HG03575 (cell line): ENCODE measurements around the gene INPPL1.

ENCODE experiments used
- ATAC-seq: cut with Tn5 transposase; IDR thresholded peaks from one replicate; pipeline ENCODE4 v1.9.1; 2021; ENCODE audit not compliant: unreplicated experiment, insufficient number of reproducible peaks, low FRiP score; ENCODE audit errors: extremely low read depth

Gene INPPL1

DNA sequence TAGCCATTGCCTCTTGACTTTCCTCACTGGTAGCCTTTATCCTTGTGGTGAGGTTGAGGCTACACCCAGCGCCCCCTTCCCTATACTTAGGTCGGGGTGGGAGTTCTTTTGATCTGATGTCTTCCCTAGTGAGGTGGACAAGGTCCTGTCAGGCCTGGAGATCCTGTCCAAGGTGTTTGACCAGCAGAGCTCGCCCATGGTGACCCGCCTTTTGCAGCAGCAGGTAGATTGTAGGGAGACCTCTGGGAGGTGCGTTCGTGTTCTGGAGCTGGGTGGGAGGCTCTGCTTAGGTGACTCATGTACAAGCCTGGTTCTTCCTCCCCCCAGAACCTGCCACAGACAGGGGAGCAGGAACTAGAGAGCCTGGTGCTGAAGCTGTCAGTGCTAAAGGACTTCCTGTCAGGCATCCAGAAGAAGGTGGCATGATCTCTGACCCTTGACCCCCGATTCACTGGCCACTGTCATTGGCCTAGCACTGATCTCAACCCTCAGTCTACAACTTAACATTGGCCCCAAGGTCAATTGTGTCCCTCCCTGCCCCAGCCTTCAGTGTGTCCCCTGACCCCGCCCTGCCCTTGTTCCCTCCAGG lies 4.9 kb downstream of the INPPL1 start:
- no peak for ATAC-seq

DNA sequence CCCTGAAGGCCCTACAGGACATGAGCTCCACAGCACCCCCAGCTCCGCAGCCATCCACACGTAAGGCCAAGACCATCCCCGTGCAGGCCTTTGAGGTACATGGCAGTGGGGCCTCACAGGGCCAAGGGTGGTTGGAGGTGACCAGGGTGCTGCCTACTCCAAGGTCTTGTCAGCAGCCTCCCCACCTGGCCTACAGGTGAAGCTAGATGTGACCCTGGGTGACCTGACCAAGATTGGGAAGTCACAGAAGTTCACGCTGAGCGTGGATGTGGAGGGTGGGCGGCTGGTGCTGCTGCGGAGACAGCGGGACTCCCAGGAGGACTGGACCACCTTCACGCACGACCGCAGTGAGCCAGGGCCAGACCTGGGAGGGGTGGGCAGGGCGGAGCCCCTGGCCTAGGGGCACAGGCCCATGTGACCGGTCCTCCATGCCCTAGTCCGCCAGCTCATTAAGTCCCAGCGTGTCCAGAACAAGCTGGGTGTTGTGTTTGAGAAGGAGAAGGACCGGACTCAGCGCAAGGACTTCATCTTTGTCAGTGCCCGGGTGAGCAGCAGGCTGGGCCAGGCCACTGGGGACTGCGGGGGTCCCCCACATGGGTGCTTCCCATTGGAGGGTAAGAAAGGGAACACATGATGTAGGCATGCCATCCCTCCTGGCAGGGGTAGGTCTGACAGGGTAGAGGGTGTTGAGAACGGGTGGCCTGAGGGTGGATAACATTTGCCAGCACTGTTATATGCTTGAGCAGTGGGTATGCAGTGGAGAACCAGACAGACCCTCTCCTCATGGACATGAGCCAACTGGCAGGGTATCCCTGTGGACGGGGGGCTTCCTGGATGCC lies 5.6 kb downstream of the INPPL1 start:
- ATAC-seq: no peak

DNA sequence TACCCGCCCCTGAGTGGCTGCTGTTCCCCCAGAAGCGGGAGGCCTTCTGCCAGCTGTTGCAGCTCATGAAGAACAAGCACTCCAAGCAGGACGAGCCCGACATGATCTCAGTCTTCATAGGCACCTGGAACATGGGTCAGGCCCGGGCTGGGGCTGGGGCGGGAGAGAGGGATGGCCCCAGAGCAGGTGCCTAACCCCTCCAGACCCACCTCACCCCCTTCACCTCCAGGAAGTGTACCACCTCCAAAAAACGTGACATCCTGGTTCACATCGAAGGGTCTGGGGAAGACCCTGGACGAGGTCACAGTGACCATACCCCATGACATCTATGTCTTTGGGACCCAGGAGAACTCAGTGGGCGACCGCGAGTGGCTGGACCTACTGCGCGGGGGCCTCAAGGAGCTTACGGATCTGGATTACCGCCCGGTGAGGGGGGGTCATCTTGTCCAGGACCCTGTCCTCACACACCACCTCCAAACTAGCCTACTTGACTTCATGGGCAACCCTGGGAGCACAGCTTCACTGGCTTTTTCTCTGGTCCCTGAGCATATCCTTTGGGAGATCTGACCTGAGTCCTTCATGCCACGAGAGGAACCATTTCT lies 6.3 kb downstream of the INPPL1 start:
- ATAC-seq: no peak

DNA sequence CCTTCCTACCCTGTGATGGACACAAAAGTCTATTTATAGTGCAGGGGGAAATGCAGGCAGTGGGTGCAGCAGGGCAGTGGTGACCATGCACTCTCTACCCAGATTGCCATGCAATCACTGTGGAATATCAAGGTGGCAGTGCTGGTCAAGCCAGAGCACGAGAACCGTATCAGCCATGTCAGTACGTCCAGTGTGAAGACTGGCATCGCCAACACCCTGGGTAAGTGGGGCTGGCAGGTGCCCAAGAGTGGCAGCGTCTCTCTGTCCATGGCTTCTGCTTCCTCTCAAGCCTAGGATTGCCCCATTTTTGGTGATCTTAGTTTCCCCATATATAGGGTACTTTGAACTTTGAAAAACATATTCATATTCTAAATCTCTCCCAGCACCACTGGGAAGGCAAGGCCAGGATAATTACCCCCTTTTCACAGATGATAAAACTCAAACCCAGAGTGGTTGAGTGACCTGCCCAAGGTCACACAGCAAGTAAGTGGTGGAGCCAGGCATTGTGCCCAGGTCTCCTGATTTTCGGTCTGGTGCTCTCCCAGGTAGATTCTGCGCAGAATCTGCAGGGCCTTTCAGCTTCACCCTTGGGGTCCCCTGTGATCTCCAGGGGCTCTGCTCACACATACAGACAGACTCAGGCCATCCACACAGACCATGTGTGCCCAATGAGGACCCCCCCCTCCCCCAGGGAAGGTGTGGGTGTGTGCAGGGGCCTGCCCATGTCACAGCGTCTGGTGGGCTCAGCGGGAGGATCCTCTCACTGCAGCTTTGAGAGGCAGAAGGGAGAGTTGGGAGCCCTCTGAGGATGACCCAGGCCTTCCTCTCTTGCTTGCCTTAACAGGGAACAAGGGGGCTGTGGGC lies 7.1 kb downstream of the INPPL1 start:
- no peak for ATAC-seq

DNA sequence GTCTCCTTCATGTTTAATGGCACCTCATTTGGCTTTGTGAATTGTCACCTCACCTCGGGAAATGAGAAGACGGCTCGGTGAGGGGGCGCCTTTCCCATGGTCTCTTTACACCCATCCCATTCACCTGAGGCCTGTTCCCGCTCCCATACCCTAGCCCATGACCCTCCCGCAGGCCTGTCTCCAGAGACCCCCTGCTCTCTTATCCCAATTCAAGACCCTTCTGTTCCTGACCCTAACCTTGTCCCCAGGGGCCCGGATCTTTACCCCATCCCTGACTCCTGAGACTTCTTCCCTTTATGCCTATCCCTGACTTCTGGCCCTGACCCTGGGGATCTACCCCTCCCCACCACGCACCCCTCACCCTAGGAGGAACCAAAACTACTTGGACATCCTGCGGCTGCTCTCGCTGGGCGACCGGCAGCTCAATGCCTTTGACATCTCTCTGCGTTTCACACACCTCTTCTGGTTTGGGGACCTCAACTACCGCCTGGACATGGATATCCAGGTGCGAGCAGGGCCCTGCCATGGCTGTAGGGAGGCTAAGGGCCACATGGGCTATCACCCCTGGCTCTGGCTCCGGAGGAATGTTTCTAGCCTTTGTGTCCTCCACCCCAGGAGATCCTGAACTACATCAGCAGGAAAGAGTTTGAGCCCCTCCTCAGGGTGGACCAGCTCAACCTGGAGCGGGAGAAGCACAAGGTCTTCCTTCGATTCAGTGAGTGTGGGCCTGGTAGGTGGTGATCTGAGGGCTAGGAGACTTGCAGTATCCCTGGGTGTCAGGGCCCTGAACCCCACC lies 7.9 kb downstream of the INPPL1 start:
- ATAC-seq: no peak

DNA sequence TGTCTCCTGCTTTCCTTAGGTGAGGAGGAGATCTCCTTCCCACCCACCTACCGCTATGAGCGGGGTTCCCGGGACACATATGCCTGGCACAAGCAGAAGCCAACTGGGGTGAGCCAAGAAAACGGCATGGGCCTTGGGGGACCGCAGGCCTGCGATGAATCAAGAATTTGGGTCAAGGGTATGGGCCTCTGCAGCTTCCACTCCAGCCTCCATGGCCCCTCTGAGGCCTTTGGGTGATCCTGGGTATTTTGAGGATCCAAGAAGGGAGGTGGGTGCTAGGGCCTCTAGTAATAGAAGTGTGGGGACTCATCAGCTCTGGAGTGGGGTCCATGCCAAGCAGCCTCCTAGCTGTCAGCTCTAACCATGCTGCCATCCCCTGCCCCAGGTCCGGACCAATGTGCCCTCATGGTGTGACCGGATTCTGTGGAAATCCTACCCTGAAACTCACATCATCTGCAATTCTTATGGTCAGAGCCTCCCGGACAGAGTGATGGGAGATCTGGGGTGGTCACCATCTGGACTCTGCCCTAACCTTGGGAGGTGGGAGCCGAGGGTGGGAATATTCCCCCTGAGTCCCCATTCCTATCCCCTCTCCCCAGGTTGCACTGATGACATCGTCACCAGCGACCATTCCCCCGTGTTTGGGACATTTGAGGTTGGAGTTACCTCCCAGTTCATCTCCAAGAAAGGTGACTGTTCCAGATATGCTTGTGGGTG lies 8.6 kb downstream of the INPPL1 start:
- no peak for ATAC-seq

DNA sequence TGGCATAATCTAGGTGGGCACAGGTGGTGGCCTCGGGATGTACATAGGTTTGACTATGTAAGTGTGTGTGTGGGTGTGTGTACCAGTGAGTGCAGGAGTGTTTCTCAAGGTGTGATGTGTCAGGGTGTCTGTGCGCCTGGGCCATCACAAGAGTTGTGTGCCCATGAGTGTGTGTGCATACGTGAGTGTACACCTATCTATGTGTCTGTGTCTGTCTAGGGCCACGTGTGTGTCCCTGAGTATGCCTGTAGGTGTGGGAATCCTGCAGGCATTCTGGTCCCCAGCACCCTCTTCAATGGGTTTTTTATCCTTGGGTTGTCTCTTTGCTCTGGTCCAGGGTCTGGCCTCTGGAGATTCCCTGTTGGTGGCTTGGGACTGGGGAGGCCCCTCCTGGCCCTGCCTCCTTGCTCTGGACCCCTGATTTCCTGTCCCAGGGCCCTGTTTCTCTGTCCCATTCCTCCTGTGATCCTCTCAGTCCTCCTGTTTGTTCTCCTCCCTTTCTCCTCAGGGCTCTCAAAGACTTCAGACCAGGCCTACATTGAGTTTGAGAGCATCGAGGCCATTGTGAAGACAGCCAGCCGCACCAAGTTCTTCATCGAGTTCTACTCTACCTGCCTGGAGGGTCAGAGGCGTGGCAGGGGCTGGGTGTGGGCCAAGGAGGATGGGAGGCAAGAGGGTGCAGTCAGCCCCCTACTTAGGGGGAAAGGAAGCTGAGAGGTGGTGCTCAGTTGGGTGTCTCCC lies 9.4 kb downstream of the INPPL1 start:
- no peak for ATAC-seq

DNA sequence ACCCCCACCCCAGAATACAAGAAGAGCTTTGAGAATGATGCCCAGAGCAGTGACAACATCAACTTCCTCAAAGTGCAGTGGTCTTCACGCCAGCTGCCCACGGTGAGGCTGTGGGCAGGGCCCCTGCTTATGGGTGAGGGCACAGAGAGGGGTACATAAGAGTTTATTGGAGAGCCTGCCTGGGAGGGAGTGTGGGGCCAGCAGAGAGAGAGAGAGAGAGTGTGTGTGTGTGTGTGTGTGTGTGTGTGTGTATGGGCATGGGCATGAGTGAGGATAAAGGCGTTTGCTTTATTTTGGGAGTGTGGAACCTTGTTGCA lies 9.9 kb downstream of the INPPL1 start:
- no peak for ATAC-seq

DNA sequence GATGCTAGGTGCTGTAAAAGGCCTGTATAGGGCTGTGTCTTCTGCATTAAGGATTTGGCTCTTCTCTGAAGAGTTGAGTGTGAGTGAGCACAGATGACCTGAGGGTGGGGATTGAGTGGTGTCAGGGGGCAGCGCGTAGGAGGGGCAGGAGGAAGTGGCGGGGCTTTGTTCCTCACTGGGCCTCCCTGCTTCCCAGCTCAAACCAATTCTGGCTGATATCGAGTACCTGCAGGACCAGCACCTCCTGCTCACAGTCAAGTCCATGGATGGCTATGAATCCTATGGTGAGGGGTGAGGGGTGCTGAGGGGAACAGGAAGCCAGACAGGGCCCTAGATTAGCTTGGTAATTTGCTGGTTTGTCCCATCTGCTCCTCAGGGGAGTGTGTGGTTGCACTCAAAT lies 10.4 kb downstream of the INPPL1 start:
- ATAC-seq: no peak

DNA sequence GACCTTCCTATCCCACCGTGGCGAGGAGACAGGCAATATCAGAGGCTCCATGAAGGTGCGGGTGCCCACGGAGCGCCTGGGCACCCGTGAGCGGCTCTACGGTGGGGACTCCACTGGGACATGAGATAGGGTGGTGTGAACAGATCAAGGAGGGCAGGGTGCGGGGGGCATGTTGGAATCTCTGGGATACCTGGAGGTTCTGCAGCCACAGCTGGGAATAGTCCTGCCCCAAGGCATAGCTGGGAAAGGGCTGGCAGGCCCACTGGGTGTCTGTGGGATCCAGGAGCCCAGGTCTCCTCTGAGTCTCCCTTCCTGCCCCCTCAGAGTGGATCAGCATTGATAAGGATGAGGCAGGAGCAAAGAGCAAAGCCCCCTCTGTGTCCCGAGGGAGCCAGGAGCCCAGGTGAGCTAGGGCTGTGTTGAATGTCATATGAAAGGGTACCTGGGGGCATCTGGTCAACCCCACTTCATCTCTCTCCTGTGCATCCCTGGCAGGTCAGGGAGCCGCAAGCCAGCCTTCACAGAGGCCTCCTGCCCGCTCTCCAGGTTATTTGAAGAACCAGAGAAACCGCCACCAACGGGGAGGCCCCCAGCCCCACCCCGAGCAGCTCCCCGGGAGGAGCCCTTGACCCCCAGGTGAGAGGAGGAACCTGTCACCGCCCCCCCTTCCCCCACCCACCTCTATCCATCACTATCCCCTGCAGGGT lies 10.9 kb downstream of the INPPL1 start:
- ATAC-seq: no peak

DNA sequence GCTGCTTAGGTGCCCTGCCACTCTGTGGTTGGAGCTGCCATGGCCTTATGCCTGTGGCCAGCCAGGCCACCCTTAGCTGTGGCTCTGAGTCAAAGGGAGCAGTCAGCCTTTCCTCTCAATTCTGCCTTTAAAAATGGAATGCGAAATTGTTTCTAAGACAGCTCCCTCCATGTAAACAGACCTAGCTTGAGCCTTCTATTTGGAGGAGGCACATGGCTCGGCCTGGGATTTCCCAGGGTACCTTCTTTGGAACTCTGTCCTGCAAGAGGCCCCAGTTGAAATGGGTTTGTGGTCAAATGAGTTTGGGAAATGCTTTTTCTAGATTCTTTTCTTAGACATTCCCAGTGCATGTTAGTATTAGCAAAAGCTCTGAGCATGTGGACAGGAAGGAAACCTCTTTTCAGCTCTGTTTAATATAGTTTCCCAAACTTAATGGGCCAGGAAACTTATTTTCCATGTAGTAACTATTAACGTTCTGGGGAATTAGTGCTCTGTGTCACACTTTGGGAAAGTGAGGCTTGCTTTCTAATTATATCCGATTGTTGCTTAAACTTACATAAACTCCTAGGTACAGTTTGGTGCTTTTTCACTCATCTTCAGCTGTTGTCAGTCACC lies 11.6 kb downstream of the INPPL1 start:
- ATAC-seq: no peak

DNA sequence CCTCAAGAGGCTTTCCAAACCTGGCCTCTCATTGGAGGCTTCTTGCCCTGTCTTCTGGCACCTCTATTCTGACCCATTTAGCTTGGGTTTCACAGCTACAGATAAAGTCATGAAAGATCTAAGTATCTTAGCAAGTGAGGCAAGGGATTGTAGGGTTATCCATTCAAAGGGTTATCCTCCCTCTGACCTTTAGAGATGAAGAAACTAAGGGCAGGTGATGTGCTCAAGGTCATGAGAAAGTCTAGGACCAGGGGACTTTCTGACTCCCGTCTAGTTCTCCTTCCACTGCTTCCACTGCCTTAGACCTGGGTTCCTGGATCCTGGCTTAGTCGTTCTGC lies 12.2 kb downstream of the INPPL1 start:
- no peak for ATAC-seq

DNA sequence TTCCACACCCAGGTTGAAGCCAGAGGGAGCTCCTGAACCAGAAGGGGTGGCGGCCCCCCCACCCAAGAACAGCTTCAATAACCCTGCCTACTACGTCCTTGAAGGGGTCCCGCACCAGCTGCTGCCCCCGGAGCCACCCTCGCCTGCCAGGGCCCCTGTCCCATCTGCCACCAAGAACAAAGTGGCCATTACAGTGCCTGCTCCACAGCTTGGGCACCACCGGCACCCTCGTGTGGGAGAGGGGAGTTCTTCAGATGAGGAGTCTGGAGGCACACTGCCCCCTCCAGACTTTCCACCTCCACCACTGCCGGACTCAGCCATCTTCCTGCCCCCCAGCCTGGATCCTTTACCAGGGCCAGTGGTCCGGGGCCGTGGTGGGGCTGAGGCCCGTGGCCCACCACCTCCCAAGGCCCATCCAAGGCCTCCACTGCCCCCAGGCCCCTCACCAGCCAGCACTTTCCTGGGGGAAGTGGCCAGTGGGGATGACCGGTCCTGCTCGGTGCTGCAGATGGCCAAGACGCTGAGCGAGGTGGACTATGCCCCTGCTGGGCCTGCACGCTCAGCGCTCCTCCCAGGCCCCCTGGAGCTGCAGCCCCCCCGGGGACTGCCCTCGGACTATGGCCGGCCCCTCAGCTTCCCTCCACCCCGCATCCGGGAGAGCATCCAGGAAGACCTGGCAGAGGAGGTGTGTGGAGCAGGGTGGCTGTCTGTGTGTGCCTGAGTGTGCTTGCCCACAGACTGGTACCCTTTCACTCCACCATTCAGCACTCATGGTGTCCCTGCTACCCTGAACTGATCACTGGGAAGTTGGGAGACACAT lies 12.8 kb downstream of the INPPL1 start:
- no peak for ATAC-seq

DNA sequence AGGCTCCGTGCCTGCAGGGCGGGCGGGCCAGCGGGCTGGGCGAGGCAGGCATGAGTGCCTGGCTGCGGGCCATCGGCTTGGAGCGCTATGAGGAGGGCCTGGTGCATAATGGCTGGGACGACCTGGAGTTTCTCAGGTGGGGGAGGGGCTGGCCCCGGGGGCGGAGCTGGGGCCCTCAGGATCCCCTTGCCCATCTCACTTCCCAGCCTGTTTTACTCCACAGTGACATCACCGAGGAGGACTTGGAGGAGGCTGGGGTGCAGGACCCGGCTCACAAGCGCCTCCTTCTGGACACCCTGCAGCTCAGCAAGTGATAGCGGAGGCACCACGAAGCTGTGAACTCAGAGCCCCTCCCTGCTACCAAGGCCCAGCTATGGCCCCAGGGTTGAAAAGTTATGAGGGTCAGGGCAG lies 13.5 kb downstream of the INPPL1 start:
- ATAC-seq: no peak

DNA sequence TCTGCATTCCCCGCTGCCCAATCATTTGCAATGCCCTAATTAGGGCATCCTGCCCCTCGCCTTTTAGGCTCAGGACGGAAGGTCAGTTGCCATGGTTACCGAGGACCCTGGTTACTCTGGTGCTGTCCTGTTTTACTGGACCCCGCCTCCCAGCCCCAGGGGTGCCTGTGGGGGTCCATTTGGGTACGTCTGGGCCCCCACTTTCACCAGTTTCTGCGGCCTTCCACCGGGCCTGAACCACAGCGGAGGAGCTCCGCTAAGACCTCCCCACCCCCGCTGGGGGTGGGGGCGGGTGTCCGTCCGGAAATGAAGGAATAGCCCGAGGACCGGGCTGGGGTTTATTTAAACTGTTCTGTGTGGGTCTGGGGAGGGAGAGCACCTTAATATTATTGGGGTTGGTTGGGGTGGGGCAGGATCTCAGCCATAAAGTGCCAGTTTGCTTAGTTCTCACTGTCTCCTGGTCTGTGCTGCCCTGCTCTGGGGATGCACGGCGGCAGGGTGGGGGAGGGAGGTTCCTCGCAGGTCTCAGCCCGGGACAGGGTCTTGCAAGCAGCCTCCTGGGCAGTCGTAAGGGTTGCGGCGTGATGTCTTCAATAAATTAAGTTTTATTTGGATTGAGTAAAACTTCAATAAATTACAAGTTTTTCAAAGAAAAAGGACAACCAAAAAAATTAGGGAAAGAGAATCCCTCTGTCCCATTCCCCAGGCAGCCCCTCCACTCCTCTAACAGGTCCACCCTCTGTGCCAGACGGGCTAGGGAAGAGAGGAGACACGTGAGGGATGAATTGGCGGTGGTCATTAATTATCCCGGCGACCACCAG lies 14.1 kb downstream of the INPPL1 start:
- no peak for ATAC-seq
